Measurements from ENCODE around the gene LINS1. TPM values are rescaled to one million over a fixed set of nuclear protein-coding genes. Genes with fewer than 3 reads are reported as not detected.
A peak's percentile ranks its signal among the peaks of the same experiment; 100 is the strongest.

LINS1 gene
- total and polyA plus RNA-seq, 5 donors: 5.0 to 13.6 (median 11.7) TPM

DNA sequence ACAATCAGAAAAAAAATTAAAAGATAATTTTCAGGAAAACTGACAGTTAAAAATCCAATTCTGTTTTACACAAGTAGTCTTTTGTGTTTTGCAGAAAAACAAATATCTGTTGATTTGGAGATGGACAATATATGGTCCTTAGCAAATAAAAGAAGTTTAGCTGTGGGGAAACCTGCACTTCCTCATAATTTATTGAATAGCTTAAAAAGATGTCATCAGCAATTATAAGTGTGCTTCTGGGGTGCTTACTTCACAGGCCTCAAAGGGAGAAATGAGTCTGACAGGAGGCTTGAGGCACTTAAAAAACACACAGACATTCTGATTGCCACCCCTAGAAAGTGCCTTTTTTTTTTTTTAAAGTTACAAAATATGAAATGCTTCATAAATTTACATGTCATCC, 41.7 kb downstream of the LINS1 start:
- Histone ChIP-seq H3K4me3 (ENCODE audit: low read length) (no peak overlapping the region), H3K9me3 (ENCODE audit: control insufficient read depth, low read length) (no peaks in the 10 kb centered on the region), H3K27ac (ENCODE audit: low read length) (no peak overlapping the region), H3K27me3 (ENCODE audit: control insufficient read depth, insufficient read depth) (no peaks in the 10 kb centered on the region), H3K4me1 (ENCODE audit: control insufficient read depth, insufficient read depth, low read length) (no peaks in the 10 kb centered on the region)
- DNase-seq: no peak
- ATAC-seq: no peak
- intact Hi-C loops (cut with DNase I): loop anchor here in 2 of 4 donors (10.0 kb wide), 2 partner anchors 206 to 216 kb away; partner anchors contain the start of gene ADAMTS17 (in 1 of the 2)

DNA sequence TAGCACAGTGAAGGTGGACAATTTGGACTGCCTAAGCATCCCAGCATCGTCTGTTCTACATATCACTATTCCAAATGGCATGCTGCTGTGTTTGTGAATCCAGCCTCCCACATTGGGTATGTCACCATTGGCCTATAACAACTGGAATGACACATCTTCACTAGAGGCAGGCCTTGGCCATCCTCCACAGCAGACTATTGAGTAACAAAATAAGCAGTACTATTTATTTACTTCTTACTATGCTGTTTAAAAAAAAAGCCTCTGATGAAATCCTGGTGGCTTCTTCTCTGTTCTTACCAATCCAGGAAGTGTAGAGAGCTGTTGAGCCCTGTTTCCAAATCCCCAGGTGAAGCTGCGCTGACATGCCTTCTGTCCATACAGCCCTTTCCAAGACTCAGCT, 42.7 kb downstream of the LINS1 start:
- intact Hi-C loops (cut with DNase I): no loop called here
- 72% methylated on average over 2 of the region's 2 CpGs for WGBS
- Histone ChIP-seq H3K4me3 (ENCODE audit: low read length) (no peak overlapping the region), H3K27me3 (ENCODE audit: control insufficient read depth, insufficient read depth) (no peaks in the 10 kb centered on the region), H3K4me1 (ENCODE audit: control insufficient read depth, insufficient read depth, low read length) (no peaks in the 10 kb centered on the region), H3K9me3 (ENCODE audit: control insufficient read depth, low read length) (no peaks in the 10 kb centered on the region), H3K27ac (ENCODE audit: low read length) (no peak overlapping the region)
- DNase-seq (peak in 1 of 3 donors; percentile 41), ATAC-seq (peak; percentile 58 to 64)

- peak in 2 of 3 donors; percentile 56 to 61 for DNase-seq
- WGBS: 95% methylated on average over 50 of the region's 50 CpGs
- H3K27me3 ChIP-seq (ENCODE audit: control insufficient read depth, insufficient read depth): no peaks in the 10 kb centered on the region
- H3K4me1 ChIP-seq (ENCODE audit: control insufficient read depth, insufficient read depth, low read length): no peaks in the 10 kb centered on the region
- no peaks in the 10 kb centered on the region for H3K9me3 ChIP-seq (ENCODE audit: control insufficient read depth, low read length)
- intact Hi-C loops (cut with DNase I): no loop called here
- no peak overlapping the region for H3K4me3 ChIP-seq (ENCODE audit: low read length)
- no peak overlapping the region for H3K27ac ChIP-seq (ENCODE audit: low read length)
- peak; percentile 11 to 43 for ATAC-seq
These were observed 43.2 kb downstream of the LINS1 start for GRCh38 chr15:100558771-100559254.

- no peak overlapping the region for H3K27ac ChIP-seq (ENCODE audit: low read length)
- no peaks in the 10 kb centered on the region for H3K4me1 ChIP-seq (ENCODE audit: control insufficient read depth, insufficient read depth, low read length)
- ATAC-seq: no peak
- H3K27me3 ChIP-seq (ENCODE audit: control insufficient read depth, insufficient read depth): no peaks in the 10 kb centered on the region
- 93% methylated on average over 16 of the region's 16 CpGs for WGBS
- no peaks in the 10 kb centered on the region for H3K9me3 ChIP-seq (ENCODE audit: control insufficient read depth, low read length)
- intact Hi-C loops (cut with DNase I): no loop called here
- H3K4me3 ChIP-seq (ENCODE audit: low read length): no peak overlapping the region
- DNase-seq: no peak
These were observed 48.5 kb downstream of the LINS1 start for GRCh38 chr15:100553468-100553867.

GRCh38 chr15:100547961-100548360, 54.0 kb downstream of the LINS1 start:
- intact Hi-C loops (cut with DNase I): no loop called here
- 76% methylated on average over 5 of the region's 5 CpGs for WGBS
- H3K4me1 ChIP-seq (ENCODE audit: control insufficient read depth, insufficient read depth, low read length): no peaks in the 10 kb centered on the region
- H3K27ac ChIP-seq (ENCODE audit: low read length): no peak overlapping the region
- ATAC-seq: no peak
- H3K27me3 ChIP-seq (ENCODE audit: control insufficient read depth, insufficient read depth): no peaks in the 10 kb centered on the region
- H3K4me3 ChIP-seq (ENCODE audit: low read length): no peak overlapping the region
- no peak for DNase-seq
- no peaks in the 10 kb centered on the region for H3K9me3 ChIP-seq (ENCODE audit: control insufficient read depth, low read length)

DNA sequence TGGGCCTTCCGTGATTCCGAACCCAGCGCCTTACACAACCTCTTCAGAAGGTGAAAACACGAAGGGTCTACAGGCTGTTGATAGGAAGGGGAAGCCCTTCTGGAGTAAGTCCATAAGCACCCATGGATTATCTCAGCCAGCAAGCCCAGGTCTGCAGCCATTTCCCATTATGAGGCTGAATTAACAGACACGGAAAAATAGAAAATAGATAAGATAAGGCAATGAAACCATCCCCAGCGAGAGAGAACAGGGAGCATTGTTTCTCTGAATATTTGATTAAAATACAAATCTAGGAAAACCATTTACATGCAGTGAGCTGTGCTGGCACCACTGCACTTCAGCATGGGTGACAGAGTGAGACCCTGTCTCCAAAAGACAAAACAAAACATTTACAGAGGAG, 57.0 kb downstream of the LINS1 start:
- Histone ChIP-seq H3K9me3 (ENCODE audit: control insufficient read depth, low read length) (no peaks in the 10 kb centered on the region), H3K4me3 (ENCODE audit: low read length) (no peak overlapping the region), H3K4me1 (ENCODE audit: control insufficient read depth, insufficient read depth, low read length) (no peaks in the 10 kb centered on the region), H3K27me3 (ENCODE audit: control insufficient read depth, insufficient read depth) (no peaks in the 10 kb centered on the region), H3K27ac (ENCODE audit: low read length) (no peak overlapping the region)
- intact Hi-C loops (cut with DNase I): no loop called here
- 48% methylated on average over 6 of the region's 6 CpGs for WGBS
- DNase-seq (no peak), ATAC-seq (no peak)

DNA sequence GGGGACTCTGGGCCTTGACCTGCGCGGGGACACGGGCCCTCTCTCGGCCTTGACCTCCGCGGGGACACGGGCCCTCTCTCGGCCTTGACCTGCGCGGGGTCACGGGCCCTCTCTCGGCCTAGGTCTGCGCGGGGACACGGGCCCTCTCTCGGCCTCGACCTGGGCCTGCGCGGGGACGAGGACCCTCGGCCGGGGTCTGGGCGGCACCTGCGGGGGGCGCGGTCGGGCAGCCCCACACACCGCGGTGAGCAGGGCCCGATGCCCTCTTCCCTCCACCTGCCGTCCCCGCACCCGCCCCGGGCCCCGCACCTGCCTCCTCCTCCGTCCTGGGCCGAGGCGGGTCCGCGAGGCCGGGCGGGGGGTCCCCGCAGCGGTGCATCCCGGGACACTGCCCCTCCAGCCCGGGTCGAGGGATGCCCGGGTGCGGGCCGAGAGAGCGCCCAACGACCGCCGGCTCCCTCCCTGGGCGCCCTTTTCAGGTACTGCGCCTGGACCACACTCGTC, 57.6 kb downstream of the LINS1 start:
- H3K4me3 ChIP-seq (ENCODE audit: low read length): no peak overlapping the region
- DNase-seq (no peak), ATAC-seq (peak in 1 of 2 donors; percentile 40)
- H3K9me3 ChIP-seq (ENCODE audit: control insufficient read depth, low read length): no peaks in the 10 kb centered on the region
- no peak overlapping the region for H3K27ac ChIP-seq (ENCODE audit: low read length)
- intact Hi-C loops (cut with DNase I): no loop called here
- WGBS: 61% methylated on average over 57 of the region's 57 CpGs
- no peaks in the 10 kb centered on the region for H3K27me3 ChIP-seq (ENCODE audit: control insufficient read depth, insufficient read depth)
- H3K4me1 ChIP-seq (ENCODE audit: control insufficient read depth, insufficient read depth, low read length): no peaks in the 10 kb centered on the region

GRCh38 chr15:100542290-100542689, 59.7 kb downstream of the LINS1 start:
- 89% methylated on average over 6 of the region's 6 CpGs for WGBS
- no peaks in the 10 kb centered on the region for H3K4me1 ChIP-seq (ENCODE audit: control insufficient read depth, insufficient read depth, low read length)
- no peaks in the 10 kb centered on the region for H3K27me3 ChIP-seq (ENCODE audit: control insufficient read depth, insufficient read depth)
- H3K9me3 ChIP-seq (ENCODE audit: control insufficient read depth, low read length): no peaks in the 10 kb centered on the region
- H3K27ac ChIP-seq (ENCODE audit: low read length): no peak overlapping the region
- H3K4me3 ChIP-seq (ENCODE audit: low read length): no peak overlapping the region
- ATAC-seq: no peak
- intact Hi-C loops (cut with DNase I): no loop called here
- no peak for DNase-seq

GRCh38 chr15:100537331-100537730, 64.7 kb downstream of the LINS1 start:
- ATAC-seq: no peak
- intact Hi-C loops (cut with DNase I): no loop called here
- H3K27ac ChIP-seq (ENCODE audit: low read length): no peak overlapping the region
- no peaks in the 10 kb centered on the region for H3K9me3 ChIP-seq (ENCODE audit: control insufficient read depth, low read length)
- no peak for DNase-seq
- no peaks in the 10 kb centered on the region for H3K4me1 ChIP-seq (ENCODE audit: control insufficient read depth, insufficient read depth, low read length)
- no peaks in the 10 kb centered on the region for H3K27me3 ChIP-seq (ENCODE audit: control insufficient read depth, insufficient read depth)
- no peak overlapping the region for H3K4me3 ChIP-seq (ENCODE audit: low read length)
- 55% methylated on average over 2 of the region's 2 CpGs for WGBS

DNA sequence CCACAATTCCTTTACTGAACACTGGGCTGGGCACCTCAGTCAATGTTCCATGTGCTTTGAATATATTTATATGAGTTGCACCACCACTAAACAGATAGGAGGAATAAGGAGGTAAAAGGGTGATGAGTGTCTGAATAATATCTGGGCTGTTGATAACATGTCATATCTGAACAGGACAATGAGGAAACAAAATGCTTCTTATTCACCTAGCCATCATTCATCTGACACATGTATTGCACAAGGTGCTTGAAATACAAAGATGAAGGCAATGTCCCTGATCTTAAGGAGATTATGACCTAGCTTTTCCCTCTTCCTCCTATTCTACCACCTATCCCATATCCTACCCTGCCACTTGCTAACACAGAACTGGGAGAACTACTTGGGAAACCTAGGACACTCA, 65.3 kb downstream of the LINS1 start:
- Histone ChIP-seq H3K4me1 (ENCODE audit: control insufficient read depth, insufficient read depth, low read length) (no peaks in the 10 kb centered on the region), H3K27ac (ENCODE audit: low read length) (no peak overlapping the region), H3K9me3 (ENCODE audit: control insufficient read depth, low read length) (no peaks in the 10 kb centered on the region), H3K27me3 (ENCODE audit: control insufficient read depth, insufficient read depth) (no peaks in the 10 kb centered on the region), H3K4me3 (ENCODE audit: low read length) (no peak overlapping the region)
- no peak for DNase-seq
- no peak for ATAC-seq
- intact Hi-C loops (cut with DNase I): no loop called here

GRCh38 chr15:100533886-100534285, 68.1 kb downstream of the LINS1 start:
- ATAC-seq (no peak), DNase-seq (no peak)
- Histone ChIP-seq H3K27ac (ENCODE audit: low read length) (no peak overlapping the region), H3K4me1 (ENCODE audit: control insufficient read depth, insufficient read depth, low read length) (no peaks in the 10 kb centered on the region), H3K4me3 (ENCODE audit: low read length) (no peak overlapping the region), H3K9me3 (ENCODE audit: control insufficient read depth, low read length) (no peaks in the 10 kb centered on the region), H3K27me3 (ENCODE audit: control insufficient read depth, insufficient read depth) (no peaks in the 10 kb centered on the region)
- 43% methylated on average over 1 of the region's 1 CpG for WGBS
- intact Hi-C loops (cut with DNase I): no loop called here

DNA sequence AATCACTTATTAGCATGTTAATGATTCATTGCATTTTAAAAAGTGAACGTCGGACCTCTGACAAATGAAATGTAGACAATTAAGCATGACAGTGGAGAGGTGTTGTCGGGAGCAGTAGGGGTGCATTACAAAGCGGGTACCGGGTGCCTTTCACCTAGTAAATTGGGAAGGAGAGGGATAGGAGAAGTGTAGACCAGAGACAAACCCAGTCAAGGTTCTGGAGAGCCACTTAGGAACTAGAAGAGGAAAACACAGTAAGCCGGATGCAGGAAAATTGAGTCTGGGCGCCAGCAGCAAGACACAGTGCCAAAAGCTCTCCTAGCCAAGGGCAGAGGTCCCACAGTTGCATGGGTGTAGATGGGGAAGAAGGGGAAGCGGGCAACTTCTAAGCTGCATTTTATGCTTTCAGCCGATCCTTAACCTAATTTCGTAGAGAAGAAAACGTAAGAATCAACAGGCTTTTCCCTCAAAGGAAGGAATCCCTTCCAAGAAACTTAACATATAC, 70.1 kb downstream of the LINS1 start:
- WGBS: 63% methylated on average over 11 of the region's 11 CpGs
- Histone ChIP-seq H3K4me1 (ENCODE audit: control insufficient read depth, insufficient read depth, low read length) (no peaks in the 10 kb centered on the region), H3K9me3 (ENCODE audit: control insufficient read depth, low read length) (no peaks in the 10 kb centered on the region), H3K27me3 (ENCODE audit: control insufficient read depth, insufficient read depth) (no peaks in the 10 kb centered on the region), H3K4me3 (ENCODE audit: low read length) (no peak overlapping the region), H3K27ac (ENCODE audit: low read length) (no peak overlapping the region)
- DNase-seq: peak in 1 of 3 donors; percentile 53
- peak in 1 of 2 donors; percentile 36 for ATAC-seq
- intact Hi-C loops (cut with DNase I): no loop called here

Data from right cardiac atrium (tissue), 5 donors.